CD4-positive, CD25-positive, alpha-beta regulatory T cell (primary cell): ENCODE measurements around the gene IDE. TPM values are rescaled to one million over a fixed set of nuclear protein-coding genes. Genes with fewer than 3 reads are reported as not detected.

Experiments used
- ATAC-seq, 2 donors: fragments of 150-1000 bp; cut with Tn5 transposase; one replicate each; pipeline ENCODE4 v1.10.0; 2021; ENCODE audit warnings: low read depth in 2 of 2, moderate number of reproducible peaks in 2 of 2, moderate library complexity in 1 of 2
- DNase-seq, 3 donors: peaks; one replicate each; pipeline versions ENCODE4 v3.0.0 to v3.0.0-alpha.2; 2012 to 2022; ENCODE audit warnings: mixed read lengths in 1 of 3
- H3K27ac ChIP-seq: one replicate; pipeline ENCODE4 v1.7.0; 2013; ENCODE audit warnings: mild to moderate bottlenecking, low read length; ENCODE audit not compliant: insufficient read depth, poor library complexity, severe bottlenecking
- H3K27me3 ChIP-seq: one replicate; pipeline ENCODE4 v1.7.0; 2013; ENCODE audit warnings: low read length; ENCODE audit not compliant: control insufficient read depth, insufficient read depth
- H3K36me3 ChIP-seq: one replicate; pipeline ENCODE4 v1.7.0; 2013; ENCODE audit warnings: mild to moderate bottlenecking, low read length, moderate library complexity; ENCODE audit not compliant: control insufficient read depth, insufficient read depth
- H3K4me1 ChIP-seq: 2 replicates; pipeline ENCODE4 v1.7.0; 2013; ENCODE audit warnings: mild to moderate bottlenecking, low read length; ENCODE audit not compliant: insufficient read depth, control insufficient read depth, poor library complexity, severe bottlenecking
- H3K4me3 ChIP-seq: one replicate; pipeline ENCODE4 v1.7.0; 2013; ENCODE audit warnings: low read depth, mild to moderate bottlenecking, low read length, moderate library complexity
- H3K9me3 ChIP-seq, 2 experiments: 1 replicate in 1 of 2; 2 replicates in 1 of 2; pipeline ENCODE4 v1.7.0; 2013; ENCODE audit warnings: low read length in 2 of 2, mild to moderate bottlenecking in 1 of 2, moderate library complexity in 1 of 2; ENCODE audit not compliant: control insufficient read depth in 2 of 2
- H3K27ac Mint-ChIP-seq, 3 donors: one replicate each; pipeline ENCODE4 v1.8.0; 2020 to 2022; ENCODE audit warnings: mild to moderate bottlenecking in 3 of 3, mixed read lengths in 3 of 3, moderate library complexity in 2 of 3
- H3K27me3 Mint-ChIP-seq: one replicate; pipeline ENCODE4 v1.8.0; 2022; ENCODE audit warnings: mild to moderate bottlenecking, mixed read lengths
- H3K36me3 Mint-ChIP-seq: one replicate; pipeline ENCODE4 v1.8.0; 2020; ENCODE audit warnings: mixed read lengths
- H3K4me1 Mint-ChIP-seq, 4 donors: one replicate each; pipeline ENCODE4 v1.8.0; 2020 to 2022; ENCODE audit warnings: mixed read lengths in 4 of 4, mild to moderate bottlenecking in 1 of 4
- H3K4me3 Mint-ChIP-seq, 4 donors: one replicate each; pipeline ENCODE4 v1.8.0; 2020 to 2022; ENCODE audit warnings: mild to moderate bottlenecking in 4 of 4, mixed read lengths in 4 of 4, moderate library complexity in 3 of 4
- H3K9me3 Mint-ChIP-seq, 7 donors: one replicate each; pipeline ENCODE4 v1.8.0; 2020 to 2022; ENCODE audit warnings: mixed read lengths in 7 of 7, mild to moderate bottlenecking in 3 of 7, moderate library complexity in 2 of 7
- polyA plus RNA-seq, 4 donors: library from polyadenylated mRNA; unstranded; fragments of 300-500 nt; fragmentation: Illumina TruSeq; gene quantifications; one replicate each; pipeline ENCODE4 v1.2.3, GENCODE V29; 2021
- total RNA-seq: library from RNA; stranded (reverse); gene quantifications from one replicate; pipeline ENCODE4 v1.2.3, GENCODE V29; 2022

The IDE gene
- total and polyA plus RNA-seq, 5 donors from 2014 or later = 17.0 to 38.1 (median 26.1) TPM

GRCh38 chr10:92559046-92559445 is 14.8 kb downstream of the IDE start:
- peaks cover 3% of the 10 kb centered on the region in 2 experiments for H3K9me3 ChIP-seq
- Mint-ChIP-seq H3K27ac (no peak overlapping the region), H3K27me3 (no peaks in the 10 kb centered on the region), H3K4me3 (no peak overlapping the region), H3K36me3 (peaks cover 40% of the 10 kb centered on the region), H3K4me1 (peaks cover 10 to 15% (median 14%) of the 10 kb centered on the region in 4 donors), H3K9me3 (peaks cover 0 to 11% (median 2%) of the 10 kb centered on the region in 7 donors)
- no peak for DNase-seq
- H3K4me1 ChIP-seq = no peaks in the 10 kb centered on the region
- no peak overlapping the region for H3K4me3 ChIP-seq
- H3K27ac ChIP-seq = no peak overlapping the region
- peaks cover 34% of the 10 kb centered on the region for H3K36me3 ChIP-seq
- no peaks in the 10 kb centered on the region for H3K27me3 ChIP-seq
- no peak for ATAC-seq

GRCh38 chr10:92553959-92554358 is 19.9 kb downstream of the IDE start:
- peaks cover 4 to 8% (median 5%) of the 10 kb centered on the region in 4 donors for H3K4me1 Mint-ChIP-seq
- Histone ChIP-seq H3K9me3 (peaks cover 10 to 13% of the 10 kb centered on the region in 2 experiments), H3K4me3 (no peak overlapping the region), H3K27ac (no peak overlapping the region), H3K36me3 (peaks cover 32% of the 10 kb centered on the region), H3K4me1 (no peaks in the 10 kb centered on the region), H3K27me3 (no peaks in the 10 kb centered on the region)
- H3K36me3 Mint-ChIP-seq = peaks cover 46% of the 10 kb centered on the region
- no peaks in the 10 kb centered on the region for H3K27me3 Mint-ChIP-seq
- peak overlapping the region in 1 of 4 donors; percentile 19 for H3K4me3 Mint-ChIP-seq
- ATAC-seq (no peak), DNase-seq (peak in 1 of 3 donors; percentile 18)
- no peak overlapping the region for H3K27ac Mint-ChIP-seq
- peaks cover 0 to 14% (median 5%) of the 10 kb centered on the region in 7 donors for H3K9me3 Mint-ChIP-seq

- no peak for DNase-seq
- H3K9me3 Mint-ChIP-seq = peaks cover 0 to 13% (median 5%) of the 10 kb centered on the region in 7 donors
- H3K36me3 Mint-ChIP-seq = peaks cover 50% of the 10 kb centered on the region
- Histone ChIP-seq H3K9me3 (peaks cover 10 to 13% of the 10 kb centered on the region in 2 experiments), H3K4me3 (no peak overlapping the region), H3K27ac (no peak overlapping the region), H3K36me3 (peaks cover 37% of the 10 kb centered on the region), H3K27me3 (no peaks in the 10 kb centered on the region), H3K4me1 (no peaks in the 10 kb centered on the region)
- no peak overlapping the region for H3K4me3 Mint-ChIP-seq
- no peak for ATAC-seq
- no peak overlapping the region for H3K27ac Mint-ChIP-seq
- H3K27me3 Mint-ChIP-seq = no peaks in the 10 kb centered on the region
- peaks cover 4 to 8% (median 8%) of the 10 kb centered on the region in 4 donors for H3K4me1 Mint-ChIP-seq
Measured at GRCh38 chr10:92552310-92552709, 21.6 kb downstream of the IDE start.

GRCh38 chr10:92550924-92551323 is 23.0 kb downstream of the IDE start:
- Histone ChIP-seq H3K9me3 (peaks cover 10 to 13% of the 10 kb centered on the region in 2 experiments), H3K4me1 (no peaks in the 10 kb centered on the region), H3K27me3 (no peaks in the 10 kb centered on the region), H3K36me3 (peaks cover 32% of the 10 kb centered on the region), H3K4me3 (no peak overlapping the region), H3K27ac (no peak overlapping the region)
- H3K4me3 Mint-ChIP-seq = no peak overlapping the region
- H3K36me3 Mint-ChIP-seq = peaks cover 45% of the 10 kb centered on the region
- ATAC-seq (no peak), DNase-seq (no peak)
- no peaks in the 10 kb centered on the region for H3K27me3 Mint-ChIP-seq
- H3K4me1 Mint-ChIP-seq = peaks cover 4 to 12% (median 11%) of the 10 kb centered on the region in 4 donors
- peaks cover 0 to 13% (median 5%) of the 10 kb centered on the region in 7 donors for H3K9me3 Mint-ChIP-seq
- no peak overlapping the region for H3K27ac Mint-ChIP-seq

DNA sequence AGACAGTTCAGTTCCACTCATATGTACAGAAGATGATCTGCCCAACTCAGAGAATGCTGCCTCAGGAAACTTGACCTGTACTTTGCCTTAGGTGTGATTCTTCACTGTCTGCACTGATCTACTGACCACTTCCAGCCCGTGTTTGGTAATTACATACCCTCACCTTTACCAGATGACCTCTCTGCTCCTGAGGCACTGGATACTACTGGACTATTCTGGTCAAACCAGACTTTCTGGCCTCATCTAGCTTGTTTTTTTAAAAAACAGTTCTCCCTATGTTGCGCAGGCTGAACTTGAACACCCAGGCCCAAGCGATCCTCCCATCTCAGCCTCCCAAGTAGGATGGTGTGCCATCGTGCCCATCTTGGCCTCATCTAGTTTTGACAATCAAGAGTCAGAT is 26.2 kb downstream of the IDE start:
- Mint-ChIP-seq H3K4me3 (no peak overlapping the region), H3K9me3 (no peaks in the 10 kb centered on the region), H3K4me1 (peaks cover 17 to 40% (median 29%) of the 10 kb centered on the region in 4 donors), H3K36me3 (peaks cover 27% of the 10 kb centered on the region), H3K27me3 (no peaks in the 10 kb centered on the region), H3K27ac (no peak overlapping the region)
- Histone ChIP-seq H3K27me3 (no peaks in the 10 kb centered on the region), H3K36me3 (peaks cover 11% of the 10 kb centered on the region), H3K4me1 (no peaks in the 10 kb centered on the region), H3K9me3 (no peaks in the 10 kb centered on the region), H3K27ac (no peak overlapping the region), H3K4me3 (no peak overlapping the region)
- ATAC-seq (no peak), DNase-seq (no peak)

GRCh38 chr10:92545556-92545955 is 28.3 kb downstream of the IDE start:
- ATAC-seq (no peak), DNase-seq (no peak)
- Mint-ChIP-seq H3K9me3 (no peaks in the 10 kb centered on the region), H3K27ac (no peak overlapping the region), H3K36me3 (peaks cover 16% of the 10 kb centered on the region), H3K4me3 (no peak overlapping the region), H3K27me3 (no peaks in the 10 kb centered on the region), H3K4me1 (peaks cover 13 to 45% (median 36%) of the 10 kb centered on the region in 4 donors)
- no peaks in the 10 kb centered on the region for H3K9me3 ChIP-seq
- no peaks in the 10 kb centered on the region for H3K27me3 ChIP-seq
- no peaks in the 10 kb centered on the region for H3K4me1 ChIP-seq
- H3K36me3 ChIP-seq = peaks cover 11% of the 10 kb centered on the region
- no peak overlapping the region for H3K27ac ChIP-seq
- H3K4me3 ChIP-seq = no peak overlapping the region

DNA sequence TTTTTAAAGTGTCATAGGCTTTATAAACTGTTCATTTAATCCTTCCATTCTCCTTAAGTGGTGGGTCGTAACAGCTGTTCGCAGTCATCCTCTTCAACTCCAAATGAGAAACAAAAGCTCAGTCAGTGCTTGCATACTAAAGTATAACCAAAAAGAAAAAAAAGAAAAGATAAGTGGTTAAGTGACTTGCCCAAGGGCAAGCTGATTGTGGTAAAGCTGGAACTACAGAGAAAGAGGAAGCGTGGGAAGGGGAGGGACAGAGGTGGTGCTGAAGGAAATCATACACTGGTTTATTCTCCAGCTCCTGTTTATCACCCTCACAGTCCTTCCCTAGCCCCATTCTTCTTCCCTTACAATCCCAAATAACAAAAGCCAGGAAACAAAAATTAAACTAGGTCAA is 29.6 kb downstream of the IDE start:
- Mint-ChIP-seq H3K9me3 (no peaks in the 10 kb centered on the region), H3K36me3 (peaks cover 14% of the 10 kb centered on the region), H3K27ac (peak overlapping the region in 1 of 3 donors; percentile 22), H3K4me3 (no peak overlapping the region), H3K27me3 (no peaks in the 10 kb centered on the region), H3K4me1 (peaks cover 13 to 51% (median 37%) of the 10 kb centered on the region in 4 donors)
- H3K9me3 ChIP-seq = no peaks in the 10 kb centered on the region
- peaks cover 11% of the 10 kb centered on the region for H3K36me3 ChIP-seq
- no peak overlapping the region for H3K27ac ChIP-seq
- no peaks in the 10 kb centered on the region for H3K4me1 ChIP-seq
- ATAC-seq (no peak), DNase-seq (no peak)
- no peak overlapping the region for H3K4me3 ChIP-seq
- no peaks in the 10 kb centered on the region for H3K27me3 ChIP-seq

DNA sequence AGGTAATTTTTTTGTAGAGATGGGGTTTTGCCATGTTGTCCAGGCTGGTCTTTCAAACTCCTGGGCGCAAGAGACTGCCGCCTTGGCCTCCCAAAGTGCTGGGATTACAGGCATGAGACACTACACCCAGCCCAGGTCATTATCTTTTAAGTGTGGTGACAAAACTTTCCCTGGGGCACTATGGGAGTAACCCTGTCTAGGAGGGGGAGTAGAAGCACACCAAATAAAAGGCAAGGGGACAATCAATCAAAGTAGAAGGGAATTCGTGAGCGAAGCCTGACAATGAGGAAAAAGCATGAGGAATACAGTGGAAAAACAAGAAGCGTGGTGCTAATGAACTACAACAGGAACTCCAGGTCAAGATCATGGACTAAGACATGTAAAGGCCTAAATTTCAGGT is 31.4 kb downstream of the IDE start:
- Mint-ChIP-seq H3K9me3 (no peaks in the 10 kb centered on the region), H3K4me1 (peaks cover 26 to 64% (median 41%) of the 10 kb centered on the region in 4 donors)
- no peak for ATAC-seq

More for the DNA sequence above, 31.4 kb downstream of the IDE start:
- peaks cover under 1% of the 10 kb centered on the region for H3K36me3 ChIP-seq
- H3K27ac ChIP-seq = no peak overlapping the region
- H3K36me3 Mint-ChIP-seq = peaks cover 6% of the 10 kb centered on the region
- no peaks in the 10 kb centered on the region for H3K27me3 Mint-ChIP-seq
- no peak overlapping the region for H3K27ac Mint-ChIP-seq
- no peaks in the 10 kb centered on the region for H3K27me3 ChIP-seq
- H3K4me3 Mint-ChIP-seq = no peak overlapping the region
- DNase-seq = no peak
- no peaks in the 10 kb centered on the region for H3K9me3 ChIP-seq
- H3K4me3 ChIP-seq = no peak overlapping the region
- H3K4me1 ChIP-seq = no peaks in the 10 kb centered on the region
